DMS 273 (cell line): ENCODE results near the gene PRKCA.
A peak's percentile ranks its signal among the peaks of the same experiment; 100 is the strongest.

Experiments used
- DNase-seq: peaks from one replicate; lab custom pipeline; 2025; ENCODE audit not compliant: unreplicated experiment; lab: John Stamatoyannopoulos, UW

Gene PRKCA

DNA sequence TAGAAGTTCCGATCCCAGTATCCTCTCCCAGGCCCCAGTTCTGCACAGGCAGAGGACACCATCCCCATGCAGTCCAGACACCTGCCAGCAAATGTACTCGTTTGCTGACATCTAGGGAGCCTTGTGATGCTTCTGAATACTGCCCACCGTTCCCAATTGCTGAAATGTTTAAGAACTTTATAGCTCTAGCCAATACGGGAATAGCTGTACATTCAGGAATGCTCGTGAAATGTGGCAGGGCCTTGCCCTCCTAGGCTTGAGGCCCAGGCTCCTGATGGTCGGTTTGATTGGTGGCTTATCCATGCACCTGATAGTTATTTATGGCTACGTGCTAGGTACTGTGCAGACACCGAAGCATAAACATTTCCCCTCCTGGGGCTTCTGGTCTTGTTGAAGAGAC lies 255.5 kb downstream of the PRKCA start:
- no peak for DNase-seq

DNA sequence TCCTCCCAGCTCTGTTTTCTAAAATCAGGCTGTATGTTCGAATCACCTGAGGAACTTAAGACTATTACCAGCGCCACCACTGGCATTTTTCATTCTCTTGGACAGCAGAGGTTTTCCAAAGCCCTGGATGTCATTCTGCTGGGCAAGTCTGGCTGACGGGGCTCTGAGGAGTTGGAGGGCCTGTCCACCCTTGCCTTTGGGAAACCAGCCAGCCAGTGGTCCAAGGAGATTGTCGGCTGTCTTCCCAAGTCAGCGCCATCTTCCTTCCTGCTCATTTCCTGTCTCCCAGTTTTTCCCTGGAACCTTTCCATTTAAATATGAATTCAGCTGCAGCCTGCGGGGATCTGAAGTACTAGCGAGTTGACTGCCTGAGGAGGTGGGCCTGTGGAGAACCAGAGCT lies 258.3 kb downstream of the PRKCA start:
- no peak for DNase-seq

- DNase-seq: no peak
Measured at GRCh38 chr17:66562119-66562518, 259.7 kb downstream of the PRKCA start.

GRCh38 chr17:66564992-66565465 lies 262.6 kb downstream of the PRKCA start:
- DNase-seq: no peak

DNA sequence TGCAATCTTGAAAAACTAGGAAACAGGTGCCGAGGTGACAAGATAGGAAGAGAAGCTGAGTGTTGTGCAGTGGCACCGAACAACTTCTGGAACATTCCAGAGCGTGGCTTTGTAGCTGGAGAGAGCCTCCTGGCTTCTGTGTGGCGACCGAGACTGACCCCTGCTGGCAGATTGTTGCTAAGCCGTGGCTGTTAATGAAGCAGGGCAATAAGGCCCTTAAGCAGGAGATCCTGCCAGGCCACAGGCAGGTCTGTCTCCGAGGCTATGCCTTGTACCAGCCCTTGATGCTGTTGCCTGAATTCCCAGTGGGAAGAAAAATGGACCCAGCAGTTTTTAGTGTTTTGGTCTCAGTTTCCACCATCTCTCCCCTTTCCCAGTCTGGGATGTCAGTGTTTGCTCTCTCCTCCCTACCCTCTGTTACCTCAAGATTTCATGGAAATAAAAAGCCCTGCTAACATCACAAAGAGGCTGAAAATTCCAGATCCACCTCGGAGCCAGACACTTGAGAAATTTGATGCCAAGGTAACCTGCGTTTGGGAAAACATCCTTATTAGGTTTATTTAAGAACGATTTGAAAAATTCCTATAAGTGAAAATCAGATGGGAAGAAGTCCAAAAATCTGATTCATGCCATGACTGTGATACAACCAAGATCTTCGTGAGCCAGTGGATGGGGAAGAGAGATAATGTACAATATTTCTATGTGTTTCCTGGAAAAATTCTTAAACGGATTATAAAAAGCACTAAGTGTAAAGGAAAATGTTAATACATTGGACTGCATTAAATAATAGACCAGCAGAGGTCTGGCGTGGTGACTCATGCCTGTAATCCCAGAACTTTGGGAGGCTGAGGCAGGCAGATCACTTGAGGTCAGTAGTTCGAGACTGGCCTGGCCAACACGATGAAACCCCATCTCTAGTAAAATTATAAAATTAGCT lies 265.1 kb downstream of the PRKCA start:
- peak; percentile 75 for DNase-seq

GRCh38 chr17:66569572-66569971 lies 267.2 kb downstream of the PRKCA start:
- DNase-seq: no peak

DNA sequence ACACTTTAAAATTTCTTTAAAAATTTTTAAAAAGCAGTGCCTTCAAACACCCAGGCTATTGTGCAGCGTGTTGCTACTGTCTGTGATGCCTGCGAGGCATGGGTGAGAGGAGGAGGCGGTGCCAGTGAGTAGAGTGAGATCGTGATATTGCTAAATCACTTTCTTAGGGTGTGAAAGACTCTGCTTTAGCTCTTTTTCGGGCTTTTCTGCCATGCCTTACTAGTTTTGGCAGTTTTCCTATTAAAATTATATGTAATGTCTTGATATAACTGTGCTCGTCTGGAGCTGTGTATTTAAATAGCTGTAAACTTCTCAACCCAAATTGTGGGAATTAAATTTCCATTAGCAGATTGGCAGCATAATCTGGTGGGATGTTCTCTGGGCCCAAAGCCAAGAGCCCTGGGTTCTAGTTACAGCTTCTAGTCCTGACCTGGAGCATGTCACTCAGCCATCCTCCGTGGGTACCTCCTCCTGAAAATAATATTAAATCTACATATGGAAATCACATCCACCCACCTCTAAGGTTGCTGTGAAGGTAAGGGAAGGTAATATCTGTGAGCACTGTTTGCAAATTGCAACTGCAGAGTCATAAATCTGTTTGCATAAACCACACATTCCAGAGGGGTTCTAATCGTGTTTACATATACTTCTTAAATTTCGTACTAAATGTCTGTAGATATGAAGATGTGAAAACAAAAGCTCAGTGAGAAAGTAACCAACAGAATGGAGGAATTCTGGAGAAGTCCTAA lies 268.2 kb downstream of the PRKCA start:
- no peak for DNase-seq

DNA sequence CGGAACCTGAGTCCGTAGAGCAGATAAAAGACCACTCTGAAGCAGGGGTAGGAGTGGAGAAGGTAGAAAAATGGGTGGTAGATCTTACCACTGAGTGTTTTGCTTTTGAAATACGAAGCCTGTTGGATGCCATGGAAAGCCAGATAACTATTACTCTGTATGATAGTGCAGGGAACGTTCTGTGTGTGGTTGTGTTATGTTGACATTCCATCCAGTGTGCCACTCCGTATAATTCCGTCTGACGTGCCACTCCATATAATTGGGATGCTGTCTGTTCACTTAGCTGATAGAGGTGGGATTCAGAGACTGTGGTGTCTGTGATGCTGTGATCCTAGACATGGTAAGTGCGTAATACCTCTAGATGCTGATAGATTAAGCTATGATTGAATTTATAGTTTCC lies 269.3 kb downstream of the PRKCA start:
- no peak for DNase-seq

GRCh38 chr17:66573078-66573477 lies 270.7 kb downstream of the PRKCA start:
- DNase-seq: no peak

GRCh38 chr17:66574123-66574522 lies 271.7 kb downstream of the PRKCA start:
- no peak for DNase-seq

GRCh38 chr17:66576473-66576872 lies 274.1 kb downstream of the PRKCA start:
- DNase-seq: no peak

- no peak for DNase-seq
Measured at GRCh38 chr17:66577041-66577440, 274.6 kb downstream of the PRKCA start.

GRCh38 chr17:66578781-66579489 lies 276.5 kb downstream of the PRKCA start:
- DNase-seq: no peak

- no peak for DNase-seq
Measured at GRCh38 chr17:66579556-66579955, 277.1 kb downstream of the PRKCA start.

DNA sequence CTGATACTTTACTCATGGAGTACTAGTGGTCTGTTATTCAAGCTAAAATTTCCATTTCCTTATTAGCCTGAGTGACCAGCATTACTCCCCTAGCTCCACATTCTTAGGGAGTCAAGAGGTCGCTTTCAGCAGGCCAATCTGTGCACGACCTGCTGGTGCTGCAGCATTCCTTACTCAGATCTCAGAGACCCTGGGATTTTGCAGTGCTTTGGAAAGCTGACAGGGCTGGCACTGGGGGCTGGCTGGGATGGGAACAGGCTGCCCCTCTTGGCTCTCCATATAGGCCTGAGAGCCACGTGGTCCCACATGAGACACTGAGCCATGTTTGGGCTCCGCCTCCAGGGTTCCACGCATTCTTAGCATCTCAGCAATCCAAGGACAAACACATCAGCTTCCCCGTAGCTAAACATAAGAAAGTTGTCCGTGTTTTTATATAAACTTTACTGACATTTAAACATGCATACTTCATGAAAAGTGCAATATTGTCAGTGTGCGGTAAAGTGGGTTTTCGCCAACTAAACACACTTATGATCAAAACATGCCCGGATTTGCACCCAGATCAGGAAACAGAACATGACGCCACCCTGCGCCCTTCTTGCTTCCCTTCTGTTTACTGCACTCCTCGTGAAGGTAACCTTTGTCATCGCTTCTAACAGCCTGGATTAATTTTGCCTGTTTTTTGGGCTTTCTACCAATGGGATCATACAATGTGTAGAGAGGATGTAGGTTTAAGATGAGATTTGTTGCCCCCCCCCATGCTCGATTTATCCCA lies 278.0 kb downstream of the PRKCA start:
- no peak for DNase-seq

- DNase-seq: no peak
Measured at GRCh38 chr17:66580956-66581391, 278.6 kb downstream of the PRKCA start.

DNA sequence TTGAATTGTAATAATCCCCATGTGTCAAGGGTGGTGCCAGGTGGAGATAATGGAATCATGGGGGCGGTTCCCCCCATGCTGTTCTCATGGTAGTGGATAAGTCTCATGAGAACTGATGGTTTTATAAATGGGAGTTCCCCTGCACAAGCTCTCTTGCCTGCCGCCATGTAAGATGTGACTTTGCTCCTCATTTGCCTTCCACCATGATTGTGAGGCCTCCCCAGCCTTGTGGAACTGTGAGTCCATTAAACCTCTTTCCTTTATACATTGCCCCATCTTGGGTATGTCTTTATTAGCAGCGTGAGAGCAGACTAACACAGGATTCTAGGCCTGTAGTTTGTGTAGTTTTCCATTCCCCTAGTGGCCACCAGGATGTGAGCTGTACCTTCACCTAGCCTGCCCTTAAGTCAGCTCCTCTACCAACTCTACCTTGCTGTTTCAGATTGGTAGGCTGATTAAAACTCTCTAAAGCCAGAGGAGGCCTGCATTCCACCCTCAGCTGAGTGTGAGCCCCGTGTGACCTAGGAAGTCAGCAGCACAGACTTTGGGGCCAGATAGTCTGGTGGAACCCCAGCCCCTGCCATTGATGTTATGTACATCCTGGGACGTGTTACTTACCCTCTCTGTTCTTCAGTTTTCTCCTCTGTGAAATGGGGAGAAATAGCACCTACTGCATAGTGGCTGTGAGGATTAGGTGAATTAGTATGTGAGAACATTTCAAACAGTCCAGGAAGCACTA lies 280.1 kb downstream of the PRKCA start:
- DNase-seq: no peak

DNA sequence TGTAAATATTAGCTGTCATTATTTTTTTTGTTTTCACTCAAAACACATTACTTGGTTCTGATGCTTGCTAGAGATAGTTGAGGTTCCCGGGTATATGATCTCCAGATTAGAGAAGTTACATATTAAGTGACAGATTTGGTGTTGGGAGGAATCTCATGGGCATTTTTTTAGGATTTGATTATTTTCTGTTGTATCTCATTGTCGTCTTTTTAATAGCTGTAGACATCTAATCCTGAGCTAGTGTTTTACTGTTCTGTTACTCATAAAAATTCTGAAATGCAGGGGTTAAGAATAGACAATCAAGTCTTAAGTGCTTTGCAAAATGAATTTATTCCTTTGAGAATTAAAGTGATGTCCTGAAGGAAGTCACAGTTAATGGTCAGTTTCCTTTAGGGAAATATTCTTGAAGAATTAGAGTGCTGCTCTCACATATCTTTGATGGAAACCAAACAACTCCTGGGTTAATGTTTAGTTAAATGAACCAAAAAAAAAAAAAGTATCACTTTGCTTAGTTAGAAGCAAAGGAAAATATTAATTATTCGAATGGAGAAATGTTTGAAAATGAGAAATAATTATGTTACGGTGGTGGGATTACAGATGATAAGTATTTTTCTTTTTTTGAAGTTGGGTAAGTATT lies 280.8 kb downstream of the PRKCA start:
- DNase-seq: no peak

- DNase-seq: no peak
Measured at GRCh38 chr17:66584927-66585326, 282.5 kb downstream of the PRKCA start.
